Eye (tissue), 1 donor: Measurements from ENCODE around the gene STAT4.

Experiments
- DNase-seq: peaks from one replicate; pipeline ENCODE4 v3.0.0-alpha.2; 2015

STAT4 gene

DNA sequence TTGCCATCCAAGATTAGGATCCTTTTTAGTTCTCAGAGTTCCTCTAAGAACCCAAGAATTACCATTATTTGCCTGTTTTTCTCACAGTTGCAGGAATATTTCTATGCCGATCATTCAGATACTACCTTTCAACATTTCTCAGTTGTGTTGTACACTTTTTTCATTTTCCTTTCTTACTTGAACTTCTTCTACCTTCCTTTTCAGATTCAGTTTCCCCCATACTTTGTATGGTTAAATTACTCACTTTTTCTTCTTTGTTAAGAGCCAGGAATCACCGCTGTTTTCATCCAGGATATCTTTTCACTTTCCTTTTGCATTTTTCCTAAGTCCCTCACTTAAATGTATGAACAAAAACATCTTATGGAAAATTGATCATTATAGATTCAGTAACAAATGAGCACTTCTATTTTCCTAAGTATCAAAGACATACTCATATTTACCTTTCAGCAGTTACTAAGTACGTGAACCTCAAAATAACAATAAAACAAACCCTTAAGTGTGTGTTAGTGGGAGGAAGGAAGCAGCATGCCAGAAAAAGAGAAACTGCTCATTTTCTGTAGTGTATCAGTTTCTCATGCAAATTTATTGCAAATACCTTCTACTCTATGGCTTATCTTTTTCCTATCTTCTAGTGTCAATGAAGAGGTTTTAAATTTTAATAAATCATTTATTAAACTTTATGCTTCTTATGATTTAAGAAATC is 72.5 kb downstream of the STAT4 start:
- DNase-seq: no peak

DNA sequence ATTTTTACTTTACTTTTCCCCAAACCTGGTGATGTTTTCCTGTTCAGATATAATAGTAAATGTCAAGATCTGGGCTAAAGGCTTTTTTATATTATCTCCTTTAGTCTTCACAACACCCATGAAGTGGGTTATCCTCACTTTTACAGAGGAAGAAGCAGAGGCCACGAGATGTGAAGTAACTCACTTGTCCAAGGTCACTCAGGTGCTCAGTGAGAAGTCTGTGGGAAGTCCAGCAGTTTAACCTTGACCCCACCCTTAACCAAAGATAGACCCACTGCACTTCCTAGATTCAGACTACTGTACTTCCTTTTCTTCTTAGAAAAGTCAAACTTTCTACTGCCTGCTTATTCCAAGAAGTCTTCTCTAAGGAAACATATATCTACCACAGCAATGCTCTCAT is 80.5 kb downstream of the STAT4 start:
- DNase-seq: no peak

DNA sequence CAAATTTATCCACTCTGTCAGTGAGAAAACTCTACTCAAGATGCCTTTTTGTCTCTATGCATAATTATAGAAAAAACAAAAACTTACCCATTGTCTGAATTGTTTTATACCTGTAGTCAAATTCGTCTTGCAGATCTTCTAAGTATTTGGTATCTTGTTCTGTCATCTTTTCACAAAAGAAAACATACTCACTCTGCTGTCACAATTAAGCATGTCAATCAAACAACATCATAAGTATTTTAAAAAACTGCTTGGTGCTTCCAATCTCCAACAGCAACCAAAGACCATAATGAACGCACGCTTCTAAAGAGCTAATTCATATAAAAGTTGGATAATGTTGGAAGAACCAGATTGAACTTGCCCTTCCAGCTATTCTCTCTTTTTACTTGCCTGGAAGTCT is 81.2 kb downstream of the STAT4 start:
- no peak for DNase-seq

GRCh38 chr2:191066919-191067233 is 83.9 kb downstream of the STAT4 start:
- no peak for DNase-seq

DNA sequence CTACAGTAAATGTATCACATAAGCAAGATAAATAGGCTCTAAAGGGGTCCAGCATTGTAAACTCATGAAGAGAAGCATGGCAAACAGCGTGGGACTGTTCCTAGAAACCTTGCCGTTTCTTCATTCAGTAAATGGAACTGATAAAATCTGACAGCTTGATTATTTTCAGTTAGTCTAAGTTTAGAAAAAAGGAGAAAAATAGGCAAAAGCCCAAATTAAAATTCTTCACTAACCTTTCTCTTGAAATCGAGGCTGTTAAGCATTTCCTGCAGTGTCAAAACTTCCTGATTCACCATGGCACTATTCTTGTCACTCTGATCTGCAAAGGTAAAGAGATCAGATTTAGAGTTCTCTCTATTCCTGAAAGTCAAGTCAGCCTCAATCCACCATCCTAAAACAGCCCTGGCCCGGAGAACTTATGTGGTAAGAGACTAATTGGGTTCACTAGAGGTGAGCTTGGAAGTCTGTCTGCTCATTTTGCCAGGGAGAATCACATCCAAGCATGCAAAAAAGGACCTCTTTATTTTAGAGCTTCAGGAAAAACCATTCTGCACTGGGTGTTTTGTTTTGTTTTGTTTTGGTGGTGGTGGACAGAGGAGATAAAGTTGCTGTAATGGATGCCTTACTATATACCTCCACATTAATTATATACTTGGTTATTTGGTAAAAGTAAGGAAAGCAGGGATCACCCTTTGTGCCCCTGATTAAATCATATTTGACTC is 84.4 kb downstream of the STAT4 start:
- DNase-seq: no peak

- no peak for DNase-seq
These were observed 85.0 kb downstream of the STAT4 start for GRCh38 chr2:191065785-191066184.

- DNase-seq: no peak
These were observed 86.2 kb downstream of the STAT4 start for GRCh38 chr2:191064590-191064989.

- no peak for DNase-seq
These were observed 87.2 kb downstream of the STAT4 start for GRCh38 chr2:191063584-191063983.

DNA sequence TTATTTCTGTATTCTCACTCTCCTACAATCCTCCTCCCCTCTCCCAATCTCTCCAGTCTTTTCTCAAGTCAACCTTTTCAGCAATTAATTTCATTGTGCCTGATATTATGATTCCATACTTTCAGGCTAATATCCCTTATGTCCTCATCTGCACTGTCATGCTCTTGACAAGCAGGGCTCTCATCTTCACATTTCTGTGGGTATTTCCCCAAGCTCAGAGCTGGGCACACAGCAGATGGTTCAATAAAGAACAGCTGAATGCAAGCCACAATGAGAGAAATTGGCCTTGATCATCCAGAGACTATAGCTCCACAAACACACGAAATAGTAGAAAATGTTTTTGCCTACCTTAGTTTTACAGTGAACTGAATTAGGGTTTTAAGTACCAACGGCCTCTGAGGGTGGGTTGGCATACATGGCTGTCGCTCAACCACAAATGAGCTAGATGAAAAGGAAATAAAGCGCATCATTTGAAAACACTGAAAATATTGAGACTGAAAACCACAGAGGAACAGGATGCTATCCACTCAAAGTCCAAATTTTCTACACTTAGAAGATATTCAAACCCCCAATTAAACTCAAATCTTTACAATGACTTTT is 89.3 kb downstream of the STAT4 start:
- no peak for DNase-seq

DNA sequence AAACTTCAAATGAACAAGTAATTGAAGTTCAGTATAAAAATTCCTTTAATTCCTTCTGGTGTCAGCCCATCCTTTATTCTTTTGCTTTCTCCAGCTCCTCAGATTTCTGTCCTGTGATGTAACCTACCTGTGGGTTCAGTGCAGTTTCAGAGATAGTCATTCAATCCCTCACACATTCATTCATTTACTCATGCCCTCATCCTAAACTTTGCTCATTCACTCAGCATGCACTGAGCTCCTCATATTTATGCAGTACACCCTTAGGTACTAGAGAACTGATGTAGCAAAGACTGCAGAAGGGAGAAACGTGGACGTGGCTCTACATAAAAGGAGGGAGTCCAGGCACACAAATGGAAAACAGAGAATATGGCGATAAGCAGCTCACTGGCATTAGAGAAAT is 91.5 kb downstream of the STAT4 start:
- no peak for DNase-seq

DNA sequence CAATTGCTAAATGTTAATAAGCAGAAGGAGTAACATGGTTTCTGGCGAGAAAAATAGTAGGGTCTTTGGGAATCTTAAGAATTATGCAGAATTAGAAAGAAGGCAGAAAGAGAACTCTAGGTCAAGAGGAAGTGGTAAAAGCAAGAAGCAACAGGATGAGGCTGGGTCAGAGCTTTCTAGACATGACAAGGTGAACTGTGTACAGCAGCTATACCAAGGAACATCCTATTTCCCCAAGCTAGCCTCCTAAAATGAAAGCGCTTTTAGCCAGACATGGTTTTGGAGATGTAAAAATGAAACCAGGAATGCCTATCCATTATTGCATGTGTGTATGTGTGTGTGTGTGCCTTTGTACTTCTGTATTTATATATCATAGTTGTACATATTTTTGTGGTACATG is 94.6 kb downstream of the STAT4 start:
- DNase-seq: no peak

DNA sequence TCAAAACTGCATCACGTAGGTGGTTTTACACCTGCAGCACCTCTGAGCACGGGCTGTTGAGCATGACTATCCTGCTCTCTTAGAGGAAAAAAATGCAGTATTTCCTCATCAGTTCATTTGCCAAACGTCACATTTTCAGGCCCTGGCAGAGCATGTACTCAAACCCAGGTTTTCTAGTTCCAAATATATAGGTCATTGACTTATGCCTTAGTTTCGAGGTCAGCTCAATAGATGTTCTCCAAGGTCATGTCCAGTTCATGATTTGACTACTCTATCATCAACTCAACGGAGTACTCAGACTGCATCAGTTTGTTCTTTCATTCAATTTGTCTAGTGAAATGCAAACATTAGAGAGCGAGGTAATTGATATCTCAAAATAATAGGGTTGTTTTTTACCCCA is 97.5 kb downstream of the STAT4 start:
- DNase-seq: no peak

- peak; percentile 75 for DNase-seq
These were observed 98.7 kb downstream of the STAT4 start for GRCh38 chr2:191051825-191052778.

GRCh38 chr2:191051177-191051576 is 99.6 kb downstream of the STAT4 start:
- no peak for DNase-seq

GRCh38 chr2:191050640-191050987 is 100.2 kb downstream of the STAT4 start:
- no peak for DNase-seq

DNA sequence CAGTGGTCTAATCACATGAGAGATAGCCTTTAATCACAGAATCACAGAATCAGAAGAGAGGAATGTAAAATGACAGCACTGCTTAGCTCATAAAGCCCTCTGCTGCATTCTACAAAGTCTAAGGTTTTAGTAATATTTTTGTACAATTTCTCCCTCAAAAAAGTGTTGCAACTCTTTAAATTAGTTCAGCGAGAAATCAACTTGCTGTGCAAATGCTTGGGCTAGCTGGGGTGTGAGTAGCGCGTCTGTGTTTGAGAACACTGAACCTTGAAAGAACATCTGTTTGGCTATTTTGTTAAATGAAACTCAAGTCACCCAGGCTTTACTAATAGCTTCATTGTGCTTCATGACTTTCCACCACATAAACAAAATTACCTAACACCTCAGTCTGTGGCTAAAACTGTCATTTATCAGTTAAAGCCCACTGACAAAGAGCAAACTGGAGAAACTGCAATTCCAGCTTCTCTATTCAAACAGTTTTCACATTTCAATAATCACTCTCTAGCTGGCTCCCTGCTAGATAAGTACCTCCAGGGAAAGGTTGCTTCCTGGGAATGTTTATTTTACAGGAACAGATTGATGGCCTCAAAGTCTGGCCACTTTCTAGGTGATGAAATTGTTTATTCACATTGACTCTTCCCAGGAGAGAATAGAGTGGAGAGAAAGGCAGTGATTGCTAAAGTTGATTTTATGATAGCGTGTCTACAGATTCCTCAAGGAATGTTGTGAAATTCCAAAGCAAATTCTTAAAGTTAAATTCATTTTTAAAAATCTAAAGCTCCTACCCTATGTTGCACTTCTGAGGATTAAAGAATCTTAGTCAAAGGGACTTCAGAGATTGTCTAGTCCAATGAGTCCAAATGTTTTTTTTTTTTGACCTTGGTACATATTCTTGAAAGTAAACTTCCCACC is 100.8 kb downstream of the STAT4 start:
- peak; percentile 41 for DNase-seq

DNA sequence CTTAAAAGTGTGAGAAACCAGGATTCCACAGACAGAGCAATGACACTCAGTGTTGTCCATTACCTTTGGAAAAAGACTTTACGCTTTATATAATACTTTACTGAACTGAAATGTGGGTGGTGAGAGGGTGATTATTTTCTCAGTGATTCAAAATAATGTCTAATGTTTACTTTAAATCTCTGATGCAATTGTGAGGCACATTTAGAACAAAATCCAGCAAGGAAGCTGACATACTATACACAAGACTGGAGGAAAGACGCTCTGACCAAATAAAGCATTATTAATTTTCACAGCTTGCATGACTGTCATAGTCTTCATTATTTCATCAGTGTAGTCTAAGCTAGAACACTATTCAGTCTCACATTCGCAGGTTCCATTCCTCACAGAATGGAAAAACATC is 102.7 kb downstream of the STAT4 start:
- DNase-seq: no peak

DNA sequence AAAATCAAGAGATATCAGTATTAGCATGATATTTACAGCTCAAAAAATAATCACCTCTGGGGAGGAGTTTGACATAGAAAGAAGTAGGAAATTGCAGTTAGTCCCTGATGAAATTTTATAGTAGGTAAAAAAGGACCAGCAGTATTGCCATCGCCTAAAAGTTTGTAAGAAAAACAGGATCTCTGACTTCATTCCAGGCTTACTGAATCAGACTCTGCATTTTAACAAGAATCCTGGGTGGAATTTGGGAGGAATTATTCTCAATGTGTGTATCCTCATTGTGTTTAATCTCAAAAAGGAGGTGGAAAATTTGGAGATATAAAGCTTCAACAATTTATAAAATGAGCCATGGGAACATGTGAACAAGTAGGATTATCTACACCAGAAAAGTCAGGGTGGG is 105.7 kb downstream of the STAT4 start:
- DNase-seq: no peak

DNA sequence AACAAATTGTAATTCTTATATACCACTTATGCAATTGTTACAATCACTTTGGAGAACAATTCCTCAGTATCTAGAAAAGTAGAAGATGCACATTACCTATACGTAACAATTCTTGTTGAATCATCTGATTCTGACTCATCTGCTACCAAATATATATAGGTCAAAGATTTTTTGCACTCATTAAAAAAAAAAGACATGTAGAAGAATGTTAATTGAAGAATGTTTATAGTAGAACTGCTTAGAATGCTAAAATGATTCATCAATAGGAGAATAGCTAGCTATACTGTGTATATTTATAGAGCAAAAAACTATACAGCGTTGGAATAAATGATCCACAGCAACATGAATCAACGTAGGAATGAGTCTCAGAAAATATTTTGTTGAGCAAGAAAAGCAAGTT is 107.4 kb downstream of the STAT4 start:
- DNase-seq: no peak

GRCh38 chr2:191041418-191042161 is 109.2 kb downstream of the STAT4 start:
- no peak for DNase-seq

- DNase-seq: no peak
These were observed 111.2 kb downstream of the STAT4 start for GRCh38 chr2:191039616-191040015.

GRCh38 chr2:191038741-191039140 is 112.1 kb downstream of the STAT4 start:
- no peak for DNase-seq
